AG04450 (cell line): ENCODE data around the gene NHSL2. TPM values are rescaled to one million over a fixed set of nuclear protein-coding genes. Genes with fewer than 3 reads are reported as not detected.

Experiments used
- CTCF ChIA-PET: fragments of 300-600, 350-600 bp; formaldehyde crosslinking; extraction: SDS; loops from one replicate; lab custom pipeline; 2022; ENCODE audit warnings: antibody characterized with exemption, inconsistent platforms; lab: Charles Lee
- POLR2A ChIA-PET: fragments of 350-600 bp; formaldehyde crosslinking; extraction: SDS; loops from one replicate; lab custom pipeline; 2021; ENCODE audit warnings: antibody characterized with exemption, inconsistent platforms; lab: Yijun Ruan, JAX
- DNase-seq: peaks from one replicate; pipeline ENCODE4 v3.0.0-alpha.2; 2011; ENCODE audit warnings: low read depth, low spot score
- H3K27ac ChIP-seq: one replicate; pipeline ENCODE4 v1.5.1; 2012; ENCODE audit warnings: low read depth, low read length, control low read depth
- H3K27me3 ChIP-seq: one replicate; pipeline ENCODE4 v1.6.0; 2012; ENCODE audit warnings: low read length; ENCODE audit not compliant: control insufficient read depth, insufficient read depth
- H3K4me3 ChIP-seq: 2 replicates; pipeline ENCODE4 v1.5.1; 2011; ENCODE audit warnings: mild to moderate bottlenecking, low read depth, low read length, control low read depth
- H3K9me3 ChIP-seq: 2 replicates; pipeline ENCODE4 v1.5.1; 2012; ENCODE audit warnings: low read length; ENCODE audit not compliant: control insufficient read depth, insufficient read depth
- CTCF ChIP-seq: IDR thresholded peaks from 2 replicates; pipeline ENCODE4 v1.5.1; 2011; ENCODE audit warnings: low read depth, low read length, control low read depth, inconsistent platforms
- polyA plus RNA-seq: library from polyadenylated mRNA; depleted of rRNA; stranded (reverse); fragments of >200 nt; gene quantifications from 2 replicates; pipeline ENCODE4 v1.2.3, GENCODE V29; 2011

NHSL2 gene
- polyA plus RNA-seq, 1 experiment, result 3.0 TPM

- no peak overlapping the region for H3K27ac ChIP-seq
- no peak overlapping the region for H3K4me3 ChIP-seq
- no peaks in the 10 kb centered on the region for H3K27me3 ChIP-seq
- H3K9me3 ChIP-seq, result no peaks in the 10 kb centered on the region
- ChIA-PET CTCF (interaction anchor here (0.7 to 1.3 kb wide), 2 partner anchors 14 to 399 kb away, joined by 3 to 5 read pairs; no protein-coding TSS in a partner anchor), POLR2A (no interaction called here)
- DNase-seq, result no peak
- TF ChIP-seq CTCF, result no peak
These were observed 230.8 kb downstream of the NHSL2 start for GRCh38 chrX:72141372-72142004.

DNA sequence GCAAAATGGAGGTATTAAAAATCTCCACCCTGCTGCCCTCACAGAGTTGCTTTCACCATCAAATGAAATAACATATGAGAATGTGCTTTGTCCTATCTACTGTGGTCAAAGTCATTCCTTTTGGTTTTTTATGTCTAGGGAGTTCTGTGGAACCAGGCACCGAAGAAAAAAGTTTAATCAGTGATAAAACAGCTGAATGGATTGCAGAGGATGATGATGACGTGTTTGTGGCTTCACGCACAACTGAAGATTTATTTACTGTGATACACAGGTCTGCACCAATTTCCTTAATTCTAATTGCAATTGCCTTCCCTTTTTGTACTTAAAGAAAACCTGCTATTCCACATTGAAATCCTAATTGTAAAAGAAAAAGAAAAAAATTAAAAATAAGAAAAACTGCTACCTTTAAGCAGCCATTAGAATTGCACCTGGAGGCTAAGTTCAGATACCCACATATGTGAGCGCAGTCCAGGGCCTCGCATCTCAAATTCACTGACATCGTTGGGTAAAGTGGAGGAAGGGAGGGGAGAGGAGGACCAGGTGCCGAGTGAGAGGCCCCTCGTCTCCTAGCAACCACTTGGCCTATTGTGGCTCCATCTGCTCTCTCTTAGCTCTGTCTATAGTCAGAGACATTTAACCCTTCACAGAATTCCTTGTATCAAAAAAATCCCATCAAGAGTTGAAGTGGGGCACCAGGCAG lies 231.6 kb downstream of the NHSL2 start:
- ChIA-PET POLR2A (no interaction called here), CTCF (interaction anchor here (1.3 kb wide), 1 partner anchor 15 kb away, joined by 5 read pairs; no protein-coding TSS in a partner anchor)
- no peaks in the 10 kb centered on the region for H3K9me3 ChIP-seq
- no peaks in the 10 kb centered on the region for H3K27me3 ChIP-seq
- TF ChIP-seq CTCF, result no peak
- no peak overlapping the region for H3K27ac ChIP-seq
- no peak for DNase-seq
- H3K4me3 ChIP-seq, result no peak overlapping the region

- Histone ChIP-seq H3K27ac (no peak overlapping the region), H3K27me3 (no peaks in the 10 kb centered on the region), H3K9me3 (no peaks in the 10 kb centered on the region), H3K4me3 (no peak overlapping the region)
- DNase-seq, result no peak
- ChIA-PET CTCF (no interaction called here), POLR2A (no interaction called here)
- no peak for TF ChIP-seq CTCF
These were observed 232.4 kb downstream of the NHSL2 start for GRCh38 chrX:72142794-72143608.

GRCh38 chrX:72143609-72143907 lies 232.9 kb downstream of the NHSL2 start:
- no peak overlapping the region for H3K27ac ChIP-seq
- no peak overlapping the region for H3K4me3 ChIP-seq
- TF ChIP-seq CTCF, result no peak
- no peaks in the 10 kb centered on the region for H3K27me3 ChIP-seq
- no peak for DNase-seq
- ChIA-PET POLR2A (no interaction called here), CTCF (no interaction called here)
- H3K9me3 ChIP-seq, result no peaks in the 10 kb centered on the region
